Mesothelial cell of epicardium (in vitro differentiated cells): ENCODE data around the gene MN1. TPM values are rescaled to one million over a fixed set of nuclear protein-coding genes. Genes with fewer than 3 reads are reported as not detected.

Experiments used
- DNase-seq, 2 experiments: peaks; one replicate each; pipeline ENCODE4 v3.0.0; 2021; ENCODE audit warnings: low spot score in 2 of 2; ENCODE audit not compliant: unreplicated experiment in 2 of 2
- H3K27ac Mint-ChIP-seq: 2 replicates; pipeline ENCODE4 v1.8.0; 2021; ENCODE audit warnings: mixed read lengths
- H3K27me3 Mint-ChIP-seq: 2 replicates; pipeline ENCODE4 v1.8.0; 2021; ENCODE audit warnings: low read depth, mixed read lengths
- H3K36me3 Mint-ChIP-seq: 2 replicates; pipeline ENCODE4 v1.8.0; 2021; ENCODE audit warnings: mixed read lengths
- H3K4me1 Mint-ChIP-seq: 2 replicates; pipeline ENCODE4 v1.8.0; 2021; ENCODE audit warnings: mixed read lengths
- H3K4me3 Mint-ChIP-seq: 2 replicates; pipeline ENCODE4 v1.8.0; 2021; ENCODE audit warnings: mild to moderate bottlenecking, moderate library complexity, mixed read lengths
- H3K9me3 Mint-ChIP-seq: 2 replicates; pipeline ENCODE4 v1.8.0; 2021; ENCODE audit warnings: mixed read lengths
- CTCF ChIP-seq: fragments of 200-600 bp; sonication (generic); IDR thresholded peaks from one replicate; pipeline ENCODE4 v1.5.0; 2021; ENCODE audit warnings: antibody characterized with exemption; ENCODE audit not compliant: unreplicated experiment
- total RNA-seq: library from RNA; stranded (reverse); gene quantifications from 3 replicates; pipeline ENCODE4 v1.2.1, GENCODE V29; 2021

The MN1 gene
- total RNA-seq, 1 donor from 2014 or later, result 47.8 TPM

- Mint-ChIP-seq H3K4me3 (no peak overlapping the region), H3K4me1 (peaks cover 11% of the 10 kb centered on the region), H3K27me3 (no peaks in the 10 kb centered on the region), H3K9me3 (no peaks in the 10 kb centered on the region), H3K36me3 (no peaks in the 10 kb centered on the region), H3K27ac (no peak overlapping the region)
- no peak for DNase-seq
- TF ChIP-seq CTCF, result no peak
These were observed 23.6 kb upstream of the MN1 start for GRCh38 chr22:27825174-27825573.

GRCh38 chr22:27823221-27823620 is 21.7 kb upstream of the MN1 start:
- no peaks in the 10 kb centered on the region for H3K36me3 Mint-ChIP-seq
- H3K4me1 Mint-ChIP-seq, result peaks cover 11% of the 10 kb centered on the region
- no peak overlapping the region for H3K4me3 Mint-ChIP-seq
- no peaks in the 10 kb centered on the region for H3K9me3 Mint-ChIP-seq
- H3K27ac Mint-ChIP-seq, result no peak overlapping the region
- no peaks in the 10 kb centered on the region for H3K27me3 Mint-ChIP-seq
- TF ChIP-seq CTCF, result no peak
- DNase-seq, result no peak

GRCh38 chr22:27820896-27821866 is 19.6 kb upstream of the MN1 start:
- Mint-ChIP-seq H3K36me3 (no peaks in the 10 kb centered on the region), H3K9me3 (no peaks in the 10 kb centered on the region), H3K27ac (peak overlapping the region; percentile 77), H3K27me3 (peaks cover 2% of the 10 kb centered on the region), H3K4me1 (peaks cover 4% of the 10 kb centered on the region), H3K4me3 (no peak overlapping the region)
- no peak for TF ChIP-seq CTCF
- no peak for DNase-seq

- H3K27me3 Mint-ChIP-seq, result peaks cover 2% of the 10 kb centered on the region
- TF ChIP-seq CTCF, result no peak
- H3K4me3 Mint-ChIP-seq, result no peak overlapping the region
- no peaks in the 10 kb centered on the region for H3K9me3 Mint-ChIP-seq
- DNase-seq, result no peak
- H3K27ac Mint-ChIP-seq, result no peak overlapping the region
- peaks cover 4% of the 10 kb centered on the region for H3K4me1 Mint-ChIP-seq
- H3K36me3 Mint-ChIP-seq, result no peaks in the 10 kb centered on the region
These were observed 15.0 kb upstream of the MN1 start for GRCh38 chr22:27816552-27816951.

- TF ChIP-seq CTCF, result no peak
- Mint-ChIP-seq H3K4me1 (peaks cover 4% of the 10 kb centered on the region), H3K36me3 (no peaks in the 10 kb centered on the region), H3K27ac (no peak overlapping the region), H3K27me3 (peaks cover 2% of the 10 kb centered on the region), H3K9me3 (no peaks in the 10 kb centered on the region), H3K4me3 (no peak overlapping the region)
- no peak for DNase-seq
These were observed 14.4 kb upstream of the MN1 start for GRCh38 chr22:27815826-27816530.
